NCI-H82 treated with DMSO at 0.1 percent for 48 hours (cell line): Measurements from ENCODE around the gene ARID1B.

Experiments used
- DNase-seq: peaks from one replicate; lab custom pipeline; 2025; ENCODE audit not compliant: unreplicated experiment; lab: John Stamatoyannopoulos, UW

The ARID1B gene

GRCh38 chr6:157014871-157015270 is 237.7 kb downstream of the ARID1B start:
- DNase-seq = peak; percentile 32

- DNase-seq = no peak
These were observed 239.8 kb downstream of the ARID1B start for GRCh38 chr6:157017022-157017421.

- no peak for DNase-seq
These were observed 240.7 kb downstream of the ARID1B start for GRCh38 chr6:157017861-157018260.

- DNase-seq = no peak
These were observed 242.0 kb downstream of the ARID1B start for GRCh38 chr6:157019115-157019641.

- DNase-seq = no peak
These were observed 242.6 kb downstream of the ARID1B start for GRCh38 chr6:157019733-157020132.

GRCh38 chr6:157020398-157020797 is 243.2 kb downstream of the ARID1B start:
- no peak for DNase-seq

- DNase-seq = peak; percentile 54
These were observed 243.7 kb downstream of the ARID1B start for GRCh38 chr6:157020881-157021343.

- DNase-seq = peak; percentile 54
These were observed 244.3 kb downstream of the ARID1B start for GRCh38 chr6:157021344-157021992.

- DNase-seq = peak; percentile 82
These were observed 245.0 kb downstream of the ARID1B start for GRCh38 chr6:157021993-157022740.

- no peak for DNase-seq
These were observed 246.8 kb downstream of the ARID1B start for GRCh38 chr6:157023958-157024357.

GRCh38 chr6:157024745-157025144 is 247.6 kb downstream of the ARID1B start:
- no peak for DNase-seq

GRCh38 chr6:157025437-157025836 is 248.3 kb downstream of the ARID1B start:
- DNase-seq = no peak

GRCh38 chr6:157029980-157030690 is 253.0 kb downstream of the ARID1B start:
- no peak for DNase-seq

GRCh38 chr6:157030755-157031154 is 253.6 kb downstream of the ARID1B start:
- DNase-seq = no peak

- no peak for DNase-seq
These were observed 255.7 kb downstream of the ARID1B start for GRCh38 chr6:157032923-157033322.

GRCh38 chr6:157033428-157034140 is 256.4 kb downstream of the ARID1B start:
- DNase-seq = no peak

GRCh38 chr6:157034436-157035230 is 257.5 kb downstream of the ARID1B start:
- DNase-seq = peak; percentile 18

- DNase-seq = no peak
These were observed 258.4 kb downstream of the ARID1B start for GRCh38 chr6:157035546-157035945.

GRCh38 chr6:157036245-157036711 is 259.1 kb downstream of the ARID1B start:
- no peak for DNase-seq

- DNase-seq = peak; percentile 70
These were observed 260.0 kb downstream of the ARID1B start for GRCh38 chr6:157037165-157037564.
